ENCODE data around the gene HOMER1. TPM values are rescaled to one million over a fixed set of nuclear protein-coding genes. Genes with fewer than 3 reads are reported as not detected.

The HOMER1 gene
- total RNA-seq, 2 donors from 2014 or later: 1.6 to 11.9 TPM

- TF ChIP-seq CTCF (IDR thresholded peaks at IDR 0.05): no peak
- TF ChIP-seq POLR2A (IDR thresholded peaks at IDR 0.05): no peak
- Histone ChIP-seq H3K4me1 (no peaks in the 10 kb centered on the region), H3K27ac (no peak overlapping the region), H3K4me3 (no peak overlapping the region), H3K36me3 (replicated peaks in 1 of 2; ENCODE audit: insufficient read depth in 1 of 2, low read depth in 2 of 2) (no peaks in the 10 kb centered on the region), H3K27me3 (no peaks in the 10 kb centered on the region), H3K9me3 (no peaks in the 10 kb centered on the region)
- DNase-seq (no peak), ATAC-seq (no peak)
- intact Hi-C loops (cut with DNase I): no loop called here
Observed at GRCh38 chr5:79456400-79456799, 57.5 kb downstream of the HOMER1 start.

GRCh38 chr5:79454043-79454442 is 59.9 kb downstream of the HOMER1 start:
- intact Hi-C loops (cut with DNase I): no loop called here
- H3K27ac ChIP-seq: no peak overlapping the region

GRCh38 chr5:79448336-79448735 is 65.6 kb downstream of the HOMER1 start:
- intact Hi-C loops (cut with DNase I): no loop called here
- no peak for DNase-seq
- no peak for ATAC-seq

More at GRCh38 chr5:79454043-79454442, 59.9 kb downstream of the HOMER1 start:
- Histone ChIP-seq H3K4me3 (no peak overlapping the region), H3K9me3 (no peaks in the 10 kb centered on the region), H3K4me1 (no peaks in the 10 kb centered on the region), H3K36me3 (replicated peaks in 1 of 2; ENCODE audit: insufficient read depth in 1 of 2, low read depth in 2 of 2) (no peaks in the 10 kb centered on the region), H3K27me3 (no peaks in the 10 kb centered on the region)
- DNase-seq (no peak), ATAC-seq (no peak)
- WGBS, 2 donors: 39 to 62% methylated on average over 4 of the region's 4 CpGs
- no peak for TF ChIP-seq CTCF (IDR thresholded peaks at IDR 0.05)
- TF ChIP-seq POLR2A (IDR thresholded peaks at IDR 0.05): no peak

GRCh38 chr5:79436821-79437220 is 77.1 kb downstream of the HOMER1 start:
- TF ChIP-seq CTCF (IDR thresholded peaks at IDR 0.05): no peak
- no peak for TF ChIP-seq POLR2A (IDR thresholded peaks at IDR 0.05)
- Histone ChIP-seq H3K4me1 (no peaks in the 10 kb centered on the region), H3K9me3 (no peaks in the 10 kb centered on the region), H3K27ac (no peak overlapping the region), H3K4me3 (no peak overlapping the region), H3K36me3 (replicated peaks in 1 of 2; ENCODE audit: insufficient read depth in 1 of 2, low read depth in 2 of 2) (no peaks in the 10 kb centered on the region), H3K27me3 (no peaks in the 10 kb centered on the region)
- 72 to 79% methylated on average over 2 of the region's 2 CpGs for WGBS, 2 donors
- DNase-seq (no peak), ATAC-seq (no peak)
- intact Hi-C loops (cut with DNase I): no loop called here

More at GRCh38 chr5:79448336-79448735, 65.6 kb downstream of the HOMER1 start:
- Histone ChIP-seq H3K9me3 (no peaks in the 10 kb centered on the region), H3K27ac (no peak overlapping the region), H3K4me3 (no peak overlapping the region), H3K36me3 (replicated peaks in 1 of 2; ENCODE audit: insufficient read depth in 1 of 2, low read depth in 2 of 2) (no peaks in the 10 kb centered on the region), H3K4me1 (no peaks in the 10 kb centered on the region), H3K27me3 (no peaks in the 10 kb centered on the region)
- TF ChIP-seq POLR2A (IDR thresholded peaks at IDR 0.05): no peak
- no peak for TF ChIP-seq CTCF (IDR thresholded peaks at IDR 0.05)
- 31 to 38% methylated on average over 2 of the region's 2 CpGs for WGBS, 2 donors

- Histone ChIP-seq H3K9me3 (no peaks in the 10 kb centered on the region), H3K36me3 (replicated peaks in 1 of 2; ENCODE audit: insufficient read depth in 1 of 2, low read depth in 2 of 2) (no peaks in the 10 kb centered on the region), H3K4me3 (no peak overlapping the region), H3K27me3 (no peaks in the 10 kb centered on the region), H3K4me1 (no peaks in the 10 kb centered on the region), H3K27ac (no peak overlapping the region)
- TF ChIP-seq POLR2A (IDR thresholded peaks at IDR 0.05): no peak
- no peak for TF ChIP-seq CTCF (IDR thresholded peaks at IDR 0.05)
- DNase-seq (no peak), ATAC-seq (no peak)
- intact Hi-C loops (cut with DNase I): no loop called here
- 91 to 98% methylated on average over 3 of the region's 3 CpGs for whole genome bisulfite sequencing, 2 donors
Observed at GRCh38 chr5:79436224-79436623, 77.7 kb downstream of the HOMER1 start.
